ENCODE data around the gene IQSEC1. TPM values are rescaled to one million over a fixed set of nuclear protein-coding genes. Genes with fewer than 3 reads are reported as not detected.

IQSEC1 gene
- total and polyA plus RNA-seq, 10 of the 15 experiments (the other 5 are each of a cell fraction or from before 2014, with no cell fraction given) = 0.92 to 55.2 (median 8.5) TPM

DNA sequence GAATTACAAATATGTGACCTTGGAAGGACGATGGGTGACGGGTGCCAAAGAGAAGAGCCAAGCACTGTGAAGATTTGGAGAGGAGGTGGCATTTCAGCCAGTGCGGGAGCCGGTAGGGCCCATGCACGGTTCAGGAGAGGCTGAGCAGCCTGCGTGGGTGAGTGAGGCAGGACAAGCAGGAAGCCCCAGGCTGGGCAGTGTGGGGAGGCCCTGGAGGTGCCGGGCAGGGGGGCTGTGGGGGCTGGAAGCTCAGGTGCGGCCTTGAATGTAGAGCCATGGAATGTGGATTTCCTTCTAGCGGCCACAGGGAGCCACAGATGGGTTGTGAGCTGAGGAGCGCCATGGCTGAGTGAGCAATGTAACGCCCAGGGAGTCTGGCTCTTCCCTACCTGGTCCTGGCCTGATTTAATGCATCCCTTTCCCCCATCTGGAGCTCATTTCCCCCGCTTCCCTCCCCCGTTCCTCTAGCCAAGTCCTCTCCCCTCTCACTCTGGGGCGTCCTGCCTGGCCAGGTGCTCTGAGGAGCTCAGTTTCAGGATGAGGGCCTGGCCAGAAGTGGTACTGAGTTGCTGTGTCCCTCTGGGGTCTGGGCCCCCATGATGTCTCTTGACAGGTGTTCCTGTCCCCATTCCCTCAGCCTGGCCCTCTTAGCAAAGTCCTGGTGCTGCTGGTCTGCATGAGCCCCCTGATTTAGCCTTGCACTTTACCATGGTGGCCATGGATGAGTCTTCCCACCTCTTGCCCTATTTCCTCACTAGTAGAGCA is 41.8 kb upstream of the IQSEC1 start:
- no TSS peak for BruUV-seq (replicated peaks)
- Histone ChIP-seq H2AFZ (ENCODE audit: control insufficient read depth, low read depth, low read length) (no peak overlapping the region), H3K27ac (ENCODE audit: control insufficient read depth, insufficient read depth) (no peak overlapping the region), H3K4me2 (ENCODE audit: control insufficient read depth, insufficient read depth) (no peak overlapping the region), H3K9ac (ENCODE audit: control insufficient read depth, insufficient read depth, low read length) (no peak overlapping the region), H4K20me1 (ENCODE audit: control insufficient read depth, insufficient read depth) (no peaks in the 10 kb centered on the region), H3K27me3 (replicated peaks in 1 of 2; ENCODE audit: control insufficient read depth in 2 of 2, insufficient read depth in 2 of 2, low read length in 1 of 2) (no peaks in the 10 kb centered on the region; a peak in 1 of 4 replicates), H3K79me2 (ENCODE audit: control insufficient read depth, insufficient read depth, low read length) (no peaks in the 10 kb centered on the region), H3K36me3 (ENCODE audit: control insufficient read depth in 2 of 2, insufficient read depth in 2 of 2, low read length in 1 of 2) (no peaks in the 10 kb centered on the region), H3K4me3 (no peak overlapping the region), H3K9me3 (replicated peaks; ENCODE audit: control insufficient read depth, insufficient read depth, low read length) (no peaks in the 10 kb centered on the region), H3K4me1 (ENCODE audit: control insufficient read depth, insufficient read depth, low read length) (peaks cover 13% of the 10 kb centered on the region)
- no peak for FAIRE-seq
- ChIA-PET CTCF (interaction anchor here (0.6 to 1.2 kb wide), 3 partner anchors 23 to 338 kb away, joined by 3 to 6 read pairs (median 3); no protein-coding TSS in a partner anchor), POLR2A (no interaction called here), SMC1A (ENCODE audit: uncharacterized antibody, unreplicated experiment) (no interaction called here), RAD21 (ENCODE audit: unreplicated experiment) (no interaction called here)
- intact Hi-C loops (cut with micrococcal nuclease; ENCODE audit: unreplicated experiment) (no loop called here), in situ Hi-C loops (cut with MboI) (no loop called here)
- WGBS (ENCODE audit: insufficient coverage, insufficient replicate concordance, low lambda C conversion rate, missing lambda C conversion rate) = 34% methylated on average over 14 of the region's 14 CpGs
- ATAC-seq = no peak
- DNase-seq (ENCODE audit: low read depth, low spot score) = no peak
- TF ChIP-seq ZZZ3 (IDR thresholded peaks at IDR 0.05; ENCODE audit: control insufficient read depth, insufficient read length, low read depth) (no peak), RCOR1 (conservative IDR thresholded peaks at IDR 0.05; ENCODE audit: low read depth, low read length) (no peak), SREBF2 (IDR thresholded peaks at IDR 0.05; ENCODE audit: low read length) (no peak), CHD2 (IDR thresholded peaks at IDR 0.05; ENCODE audit: borderline replicate concordance, low read depth, low read length) (no peak), MEF2A (IDR thresholded peaks at IDR 0.05; ENCODE audit: insufficient read depth, low read depth, low read length) (no peak), RAD51 (IDR thresholded peaks at IDR 0.05) (no peak), RBBP5 (conservative IDR thresholded peaks at IDR 0.05) (no peak), POU2F2 (IDR thresholded peaks at IDR 0.05; ENCODE audit: borderline replicate concordance, low read depth, low read length) (no peak), NRF1 (conservative IDR thresholded peaks at IDR 0.05; ENCODE audit: low read depth, low read length) (no peak), TBL1XR1 (IDR thresholded peaks at IDR 0.05; ENCODE audit: low read depth, low read length) (no peak), KAT2A (conservative IDR thresholded peaks at IDR 0.05; ENCODE audit: control insufficient read depth, low read depth, low read length) (no peak), TAF1 (IDR thresholded peaks at IDR 0.05; ENCODE audit: borderline replicate concordance, low read depth, low read length) (no peak), TCF12 (IDR thresholded peaks at IDR 0.05; ENCODE audit: low read depth, low read length) (no peak), RB1 (IDR thresholded peaks at IDR 0.05; ENCODE audit: borderline replicate concordance) (no peak)
- TF ChIP-seq, protein P1, sequence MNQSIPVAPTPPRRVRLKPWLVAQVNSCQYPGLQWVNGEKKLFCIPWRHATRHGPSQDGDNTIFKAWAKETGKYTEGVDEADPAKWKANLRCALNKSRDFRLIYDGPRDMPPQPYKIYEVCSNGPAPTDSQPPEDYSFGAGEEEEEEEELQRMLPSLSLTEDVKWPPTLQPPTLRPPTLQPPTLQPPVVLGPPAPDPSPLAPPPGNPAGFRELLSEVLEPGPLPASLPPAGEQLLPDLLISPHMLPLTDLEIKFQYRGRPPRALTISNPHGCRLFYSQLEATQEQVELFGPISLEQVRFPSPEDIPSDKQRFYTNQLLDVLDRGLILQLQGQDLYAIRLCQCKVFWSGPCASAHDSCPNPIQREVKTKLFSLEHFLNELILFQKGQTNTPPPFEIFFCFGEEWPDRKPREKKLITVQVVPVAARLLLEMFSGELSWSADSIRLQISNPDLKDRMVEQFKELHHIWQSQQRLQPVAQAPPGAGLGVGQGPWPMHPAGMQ (IDR thresholded peaks at IDR 0.05; ENCODE audit: borderline replicate concordance) = no peak
- TF ChIP-seq, protein P2, sequence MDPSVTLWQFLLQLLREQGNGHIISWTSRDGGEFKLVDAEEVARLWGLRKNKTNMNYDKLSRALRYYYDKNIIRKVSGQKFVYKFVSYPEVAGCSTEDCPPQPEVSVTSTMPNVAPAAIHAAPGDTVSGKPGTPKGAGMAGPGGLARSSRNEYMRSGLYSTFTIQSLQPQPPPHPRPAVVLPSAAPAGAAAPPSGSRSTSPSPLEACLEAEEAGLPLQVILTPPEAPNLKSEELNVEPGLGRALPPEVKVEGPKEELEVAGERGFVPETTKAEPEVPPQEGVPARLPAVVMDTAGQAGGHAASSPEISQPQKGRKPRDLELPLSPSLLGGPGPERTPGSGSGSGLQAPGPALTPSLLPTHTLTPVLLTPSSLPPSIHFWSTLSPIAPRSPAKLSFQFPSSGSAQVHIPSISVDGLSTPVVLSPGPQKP (IDR thresholded peaks at IDR 0.05; ENCODE audit: low read depth, low read length) = no peak
- TF ChIP-seq, protein P3, sequence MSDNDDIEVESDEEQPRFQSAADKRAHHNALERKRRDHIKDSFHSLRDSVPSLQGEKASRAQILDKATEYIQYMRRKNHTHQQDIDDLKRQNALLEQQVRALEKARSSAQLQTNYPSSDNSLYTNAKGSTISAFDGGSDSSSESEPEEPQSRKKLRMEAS (IDR thresholded peaks at IDR 0.05; ENCODE audit: low read depth, low read length) = no peak

Data from GM12878 (cell line).